H1 (cell line): Measurements from ENCODE around the gene PAAF1.

Source experiments
- CTCF ChIP-seq, 3 experiments: IDR thresholded peaks; 1 replicate in 2 of 3; 2 replicates in 1 of 3; pipeline versions ENCODE4 v1.5.1 to v1.6.1; 2011; ENCODE audit warnings: low read length in 3 of 3, mild to moderate bottlenecking in 3 of 3, inconsistent platforms in 2 of 3, low read depth in 1 of 3, moderate library complexity in 1 of 3; ENCODE audit not compliant: insufficient read depth in 1 of 3; ENCODE audit errors: control extremely low read depth in 1 of 3
- EZH2 ChIP-seq: fragments of 200-600 bp; sonication (generic); IDR thresholded peaks from 2 replicates; pipeline ENCODE4 v1.7.1; 2012; ENCODE audit warnings: low read depth, mild to moderate bottlenecking, moderate library complexity, low read length, inconsistent platforms; ENCODE audit not compliant: severe bottlenecking
- JUN ChIP-seq: IDR thresholded peaks from 2 replicates; pipeline ENCODE4 v1.6.1; 2011; ENCODE audit warnings: low read depth, mild to moderate bottlenecking, improper control_type of control experiment, low read length
- POLR2A ChIP-seq, 2 experiments: IDR thresholded peaks; 1 replicate in 1 of 2; 2 replicates in 1 of 2; pipeline ENCODE4 v1.6.1; 2011; ENCODE audit warnings: low read depth in 2 of 2, low read length in 2 of 2, mild to moderate bottlenecking in 2 of 2; ENCODE audit errors: control extremely low read depth in 1 of 2

- no peak for TF ChIP-seq JUN
- no peak for TF ChIP-seq EZH2
- TF ChIP-seq POLR2A (IDR thresholded peaks at IDR 0.05; ENCODE audit: control extremely low read depth in 1 of 2, low read depth in 2 of 2, low read length in 2 of 2): no peak
- TF ChIP-seq CTCF (IDR thresholded peaks at IDR 0.05; ENCODE audit: control extremely low read depth in 1 of 3, insufficient read depth in 1 of 3, low read depth in 1 of 3, low read length in 3 of 3): no peak
Observed at GRCh38 chr11:73889536-73889935, 12.7 kb downstream of the PAAF1 start.
